Ishikawa (cell line): ENCODE results near the gene BTBD9.

Source experiments
- CEBPB ChIP-seq: IDR thresholded peaks from 2 replicates; pipeline ENCODE4 v1.6.1; 2012
- CREB1 ChIP-seq: IDR thresholded peaks from 2 replicates; pipeline ENCODE4 v1.6.1; 2012; ENCODE audit warnings: low read depth
- EGR1 ChIP-seq: IDR thresholded peaks from 2 replicates; pipeline ENCODE4 v1.6.1; 2012
- EP300 ChIP-seq: IDR thresholded peaks from 2 replicates; pipeline ENCODE4 v1.6.1; 2012; ENCODE audit warnings: borderline replicate concordance
- FOXM1 ChIP-seq: IDR thresholded peaks from 2 replicates; pipeline ENCODE4 v1.6.1; 2012; ENCODE audit warnings: low read depth, borderline replicate concordance
- NFIC ChIP-seq: IDR thresholded peaks from 2 replicates; pipeline ENCODE4 v1.6.1; 2012
- RAD21 ChIP-seq: IDR thresholded peaks from 2 replicates; pipeline ENCODE4 v1.6.1; 2012; ENCODE audit warnings: low read depth
- TAF1 ChIP-seq: IDR thresholded peaks from 2 replicates; pipeline ENCODE4 v1.6.1; 2012; ENCODE audit warnings: low read depth, mild to moderate bottlenecking
- TCF12 ChIP-seq: IDR thresholded peaks from 2 replicates; pipeline ENCODE4 v1.6.1; 2012; ENCODE audit warnings: low read depth
- TEAD4 ChIP-seq: IDR thresholded peaks from 2 replicates; pipeline ENCODE4 v1.6.1; 2012
- YY1 ChIP-seq: IDR thresholded peaks from 2 replicates; pipeline ENCODE4 v1.6.1; 2012; ENCODE audit warnings: low read depth
- ZBTB7A ChIP-seq: IDR thresholded peaks from 2 replicates; pipeline ENCODE4 v1.6.1; 2012; ENCODE audit warnings: low read depth
- TF ChIP-seq, protein P1 (sequence below): IDR thresholded peaks from 2 replicates; pipeline ENCODE4 v1.6.1; 2012
- TF ChIP-seq, protein P2 (sequence below): IDR thresholded peaks from 2 replicates; pipeline ENCODE4 v1.6.1; 2012; ENCODE audit warnings: low read depth, mild to moderate bottlenecking
- TF ChIP-seq, protein P3 (sequence below): IDR thresholded peaks from 2 replicates; pipeline ENCODE4 v1.6.1; 2012

BTBD9 gene

DNA sequence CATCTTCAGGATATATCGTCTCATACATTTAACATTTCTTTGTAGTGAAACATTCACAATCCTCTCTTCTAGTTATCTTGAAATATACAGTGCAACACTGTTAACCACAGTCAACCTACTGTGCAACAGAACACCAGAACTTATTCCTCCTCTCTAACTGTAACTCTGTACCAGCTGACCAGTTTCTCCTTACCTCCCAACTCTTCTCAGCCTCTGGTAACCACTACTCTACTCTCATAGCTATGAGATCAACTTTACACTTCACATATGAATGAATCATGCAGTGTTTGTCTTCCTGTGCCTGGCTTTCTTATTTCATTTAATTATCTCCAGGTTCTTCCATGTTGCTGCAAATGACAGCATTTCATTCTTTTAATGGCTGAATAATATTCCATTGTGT lies 337.6 kb downstream of the BTBD9 start:
- TF ChIP-seq, protein P1, sequence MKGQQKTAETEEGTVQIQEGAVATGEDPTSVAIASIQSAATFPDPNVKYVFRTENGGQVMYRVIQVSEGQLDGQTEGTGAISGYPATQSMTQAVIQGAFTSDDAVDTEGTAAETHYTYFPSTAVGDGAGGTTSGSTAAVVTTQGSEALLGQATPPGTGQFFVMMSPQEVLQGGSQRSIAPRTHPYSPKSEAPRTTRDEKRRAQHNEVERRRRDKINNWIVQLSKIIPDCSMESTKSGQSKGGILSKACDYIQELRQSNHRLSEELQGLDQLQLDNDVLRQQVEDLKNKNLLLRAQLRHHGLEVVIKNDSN: no peak
- TF ChIP-seq EP300 (no peak), TAF1 (no peak), CEBPB (no peak), YY1 (no peak), NFIC (no peak), EGR1 (no peak), FOXM1 (no peak), TCF12 (no peak), ZBTB7A (no peak), RAD21 (no peak), CREB1 (no peak), TEAD4 (no peak)
- TF ChIP-seq, protein P2, sequence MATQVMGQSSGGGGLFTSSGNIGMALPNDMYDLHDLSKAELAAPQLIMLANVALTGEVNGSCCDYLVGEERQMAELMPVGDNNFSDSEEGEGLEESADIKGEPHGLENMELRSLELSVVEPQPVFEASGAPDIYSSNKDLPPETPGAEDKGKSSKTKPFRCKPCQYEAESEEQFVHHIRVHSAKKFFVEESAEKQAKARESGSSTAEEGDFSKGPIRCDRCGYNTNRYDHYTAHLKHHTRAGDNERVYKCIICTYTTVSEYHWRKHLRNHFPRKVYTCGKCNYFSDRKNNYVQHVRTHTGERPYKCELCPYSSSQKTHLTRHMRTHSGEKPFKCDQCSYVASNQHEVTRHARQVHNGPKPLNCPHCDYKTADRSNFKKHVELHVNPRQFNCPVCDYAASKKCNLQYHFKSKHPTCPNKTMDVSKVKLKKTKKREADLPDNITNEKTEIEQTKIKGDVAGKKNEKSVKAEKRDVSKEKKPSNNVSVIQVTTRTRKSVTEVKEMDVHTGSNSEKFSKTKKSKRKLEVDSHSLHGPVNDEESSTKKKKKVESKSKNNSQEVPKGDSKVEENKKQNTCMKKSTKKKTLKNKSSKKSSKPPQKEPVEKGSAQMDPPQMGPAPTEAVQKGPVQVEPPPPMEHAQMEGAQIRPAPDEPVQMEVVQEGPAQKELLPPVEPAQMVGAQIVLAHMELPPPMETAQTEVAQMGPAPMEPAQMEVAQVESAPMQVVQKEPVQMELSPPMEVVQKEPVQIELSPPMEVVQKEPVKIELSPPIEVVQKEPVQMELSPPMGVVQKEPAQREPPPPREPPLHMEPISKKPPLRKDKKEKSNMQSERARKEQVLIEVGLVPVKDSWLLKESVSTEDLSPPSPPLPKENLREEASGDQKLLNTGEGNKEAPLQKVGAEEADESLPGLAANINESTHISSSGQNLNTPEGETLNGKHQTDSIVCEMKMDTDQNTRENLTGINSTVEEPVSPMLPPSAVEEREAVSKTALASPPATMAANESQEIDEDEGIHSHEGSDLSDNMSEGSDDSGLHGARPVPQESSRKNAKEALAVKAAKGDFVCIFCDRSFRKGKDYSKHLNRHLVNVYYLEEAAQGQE: no peak
- TF ChIP-seq, protein P3, sequence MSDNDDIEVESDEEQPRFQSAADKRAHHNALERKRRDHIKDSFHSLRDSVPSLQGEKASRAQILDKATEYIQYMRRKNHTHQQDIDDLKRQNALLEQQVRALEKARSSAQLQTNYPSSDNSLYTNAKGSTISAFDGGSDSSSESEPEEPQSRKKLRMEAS: no peak

DNA sequence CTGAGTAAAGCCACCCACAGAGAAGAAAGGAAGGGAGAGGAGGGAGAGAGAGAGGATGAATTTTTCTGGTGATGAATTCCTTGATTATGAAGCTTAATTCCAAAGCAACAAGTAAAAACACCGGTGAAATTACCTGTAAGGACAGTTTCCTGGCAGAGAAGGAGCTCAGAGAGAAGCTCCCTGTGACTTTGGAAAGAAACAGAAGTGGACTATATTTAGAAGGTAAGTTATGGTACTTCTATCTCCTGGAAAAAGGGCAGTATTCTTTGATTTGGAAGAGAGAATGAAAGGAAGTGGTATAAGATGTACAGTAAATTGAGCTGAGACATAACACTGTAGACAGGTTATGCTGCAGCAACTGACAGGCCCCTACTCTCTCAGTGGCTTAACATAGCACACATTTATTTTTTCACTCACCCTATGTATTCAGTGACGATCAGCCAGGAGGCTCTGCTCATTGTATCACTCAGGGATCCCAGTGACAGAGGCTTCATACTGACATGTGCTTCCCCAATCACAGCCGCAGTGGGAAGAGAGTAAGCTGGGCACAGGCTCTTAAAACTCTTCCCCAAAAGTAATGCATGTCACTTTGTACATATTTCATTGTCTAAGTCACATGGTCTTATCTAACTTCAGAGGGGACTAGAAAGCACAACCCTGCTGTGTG lies 349.5 kb downstream of the BTBD9 start:
- no peak for TF ChIP-seq FOXM1
- TF ChIP-seq YY1: no peak

DNA sequence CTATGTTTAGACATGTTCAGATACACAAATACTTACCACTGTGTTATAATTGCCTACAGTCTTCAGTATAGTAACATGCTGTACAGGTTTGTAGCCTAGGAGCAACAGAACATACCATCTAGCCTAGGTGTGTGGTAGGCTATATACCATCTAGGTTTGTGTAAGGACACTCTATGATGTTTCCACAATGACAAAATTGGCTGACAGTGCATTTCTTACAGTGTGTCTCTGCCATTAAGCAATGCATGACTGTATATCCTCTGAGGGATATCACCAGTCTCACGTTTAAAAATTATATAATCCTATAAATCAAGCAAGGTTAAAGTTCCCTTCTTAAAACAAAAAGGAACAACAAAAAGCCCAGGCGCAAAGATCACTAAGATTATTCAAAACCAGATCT lies 352.2 kb downstream of the BTBD9 start:
- TF ChIP-seq TAF1 (no peak), TCF12 (no peak), CREB1 (no peak), NFIC (no peak), RAD21 (no peak)

DNA sequence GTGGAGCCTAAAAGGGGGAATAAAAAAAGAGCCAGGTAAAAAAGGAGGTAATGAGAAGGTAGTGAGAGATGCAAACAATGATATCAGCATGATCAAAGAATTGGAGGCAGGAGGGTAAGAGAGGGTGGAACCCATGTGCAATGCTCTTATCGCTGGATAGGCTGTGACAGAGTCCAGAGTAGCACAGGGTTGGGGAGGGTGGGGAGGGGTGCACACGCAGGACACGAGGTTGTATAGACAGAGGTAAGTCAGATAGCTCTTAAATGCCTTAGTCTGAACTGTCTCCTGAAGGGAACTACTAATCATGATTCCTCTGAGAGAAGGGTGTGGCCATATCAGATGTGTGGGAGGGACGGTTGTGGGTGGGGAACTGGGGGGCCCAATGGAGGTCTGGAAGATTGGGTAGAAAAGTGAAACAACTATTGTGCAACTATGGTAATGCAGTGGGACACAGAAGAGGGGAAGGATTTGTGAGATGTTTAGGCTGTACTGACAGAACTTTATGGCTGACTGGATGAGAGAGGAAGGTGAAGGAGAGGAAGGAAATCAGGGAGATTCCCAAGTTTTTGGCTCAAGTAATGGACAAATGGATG lies 354.8 kb downstream of the BTBD9 start:
- no peak for TF ChIP-seq NFIC

DNA sequence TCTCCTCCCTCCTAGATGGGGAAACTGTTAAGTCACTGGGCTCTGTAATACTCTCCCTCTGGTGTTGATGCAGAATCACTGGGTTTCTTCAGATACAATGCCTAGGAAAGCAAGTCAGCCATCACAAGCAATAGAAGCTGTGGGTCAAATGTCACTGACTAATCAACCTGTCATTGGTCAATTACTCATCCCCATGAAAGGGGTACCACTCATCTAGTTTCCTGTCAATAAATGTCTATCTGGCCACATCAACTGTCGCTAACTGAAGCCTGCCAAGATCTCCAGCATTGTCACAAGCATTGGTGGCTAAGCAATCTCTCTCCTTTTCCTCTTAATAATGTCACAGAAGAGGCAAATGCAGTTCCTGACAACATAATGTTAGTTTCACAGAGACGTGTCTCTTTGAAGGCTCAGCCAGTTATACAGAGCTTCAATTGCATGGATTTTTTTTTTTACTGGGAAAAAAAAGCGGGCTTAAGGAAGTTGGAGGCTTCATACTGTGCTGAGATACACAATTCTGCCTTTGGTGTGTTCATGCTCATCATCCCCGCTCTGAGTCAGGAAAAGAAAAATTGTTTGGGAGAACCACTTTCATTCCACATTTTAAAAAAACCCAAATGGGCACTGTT lies 355.9 kb downstream of the BTBD9 start:
- TF ChIP-seq, protein P1: no peak
- no peak for TF ChIP-seq RAD21
- TF ChIP-seq CEBPB: no peak
- no peak for TF ChIP-seq CREB1
- TF ChIP-seq, protein P2: no peak
- TF ChIP-seq TEAD4: no peak
- no peak for TF ChIP-seq TAF1
- no peak for TF ChIP-seq EGR1
- no peak for TF ChIP-seq NFIC
- TF ChIP-seq ZBTB7A: no peak
- no peak for TF ChIP-seq YY1
- TF ChIP-seq, protein P3: no peak
- TF ChIP-seq TCF12: no peak
- TF ChIP-seq EP300: no peak
- no peak for TF ChIP-seq FOXM1

DNA sequence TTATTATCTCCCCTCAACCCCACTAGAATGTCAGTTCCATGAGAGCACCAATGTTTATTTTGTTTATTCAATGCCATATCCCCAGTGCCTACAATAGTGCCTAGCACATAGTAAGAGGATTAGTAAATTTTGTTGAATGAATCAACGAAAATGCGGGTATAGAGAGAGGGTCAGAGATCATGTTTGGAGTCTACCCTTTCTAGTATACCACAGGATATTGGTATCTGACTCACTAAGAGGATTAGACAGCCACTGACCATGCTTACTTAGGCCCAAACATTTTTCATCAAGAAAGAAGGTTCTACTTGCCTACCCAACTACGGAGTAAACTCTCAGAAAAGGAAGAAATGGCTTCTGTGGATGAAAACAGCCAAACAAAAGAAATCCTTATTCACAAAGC lies 356.8 kb downstream of the BTBD9 start:
- TF ChIP-seq EP300 (no peak), TCF12 (no peak), ZBTB7A (no peak), RAD21 (no peak), CREB1 (no peak), EGR1 (no peak)
- TF ChIP-seq, protein P2: no peak
